Body of pancreas (tissue), 4 donors: ENCODE results near the gene VTN.

Source experiments
- CTCF ChIP-seq, 7 experiments: fragments of 450-650 bp in 4 of 7; fragments of 200-600 bp in 3 of 7; sonication (generic) in 3 of 7; IDR thresholded peaks; one replicate each; pipeline ENCODE4 v1.5.1; 2016 to 2019; ENCODE audit warnings: antibody characterized with exemption in 7 of 7
- POLR2A ChIP-seq, 3 donors: fragments of 450-650 bp; IDR thresholded peaks; one replicate each; pipeline ENCODE4 v1.6.1; 2016; ENCODE audit warnings: antibody characterized with exemption in 3 of 3, mild to moderate bottlenecking in 2 of 3

DNA sequence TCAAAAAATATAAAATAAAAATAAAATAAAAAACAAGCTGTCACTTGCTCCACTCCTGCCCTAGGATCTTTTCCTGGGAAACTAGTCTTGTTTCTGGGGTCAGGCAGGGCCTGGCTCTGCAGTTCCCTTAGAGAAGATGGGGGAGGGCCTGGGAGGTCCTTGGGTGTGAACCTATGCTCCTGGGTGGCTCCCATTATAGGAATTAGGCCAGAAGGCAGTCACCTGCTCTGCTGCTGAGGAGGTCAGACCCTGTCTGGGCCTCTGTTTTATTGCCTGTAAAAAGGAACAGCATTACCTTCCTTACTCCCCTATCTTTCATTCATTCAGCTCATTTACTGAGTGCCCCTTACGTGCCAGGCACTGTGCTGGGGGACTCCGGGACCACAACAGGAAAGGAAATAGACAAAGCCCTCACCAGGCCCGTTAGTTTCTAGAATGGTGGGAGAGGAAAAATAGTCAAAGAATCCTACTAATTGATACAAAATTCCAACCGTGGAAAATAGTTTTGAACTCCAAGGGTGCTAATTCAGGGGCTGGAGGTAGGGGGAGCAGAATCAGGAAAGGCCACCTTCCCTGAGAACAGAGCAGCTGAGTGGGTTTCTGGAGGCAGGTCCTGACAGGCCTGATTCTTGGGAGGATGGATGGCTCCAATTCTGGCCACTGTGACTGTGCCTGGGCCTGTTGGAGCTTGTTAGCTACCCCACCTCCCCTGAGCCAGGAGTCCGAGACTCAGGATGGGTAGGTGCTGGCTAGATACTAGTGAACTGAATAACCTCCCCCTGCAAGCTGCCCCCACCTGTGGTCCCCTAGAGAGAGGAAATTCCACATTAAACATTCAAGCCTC is 37.2 kb upstream of the VTN start:
- TF ChIP-seq CTCF (IDR thresholded peaks at IDR 0.05), result no peak
- TF ChIP-seq POLR2A (IDR thresholded peaks at IDR 0.05), result no peak
